Skin epidermis (tissue), 12 donors: ENCODE results near the gene BST1.
"Not testable (repeated sequence)": the region's sequence is repeated elsewhere in the genome, so short reads cannot be mapped to it uniquely, and the experiment has no call there.

Source experiments
- H3K27ac ChIP-seq, 21 experiments: fragments of 200-600 bp; sonication (generic) in 11 of 21; one replicate each; pipeline ENCODE4 v1.5.0; 2020; ENCODE audit warnings: mild to moderate bottlenecking in 3 of 21, inconsistent platforms in 2 of 21, moderate library complexity in 2 of 21
- H3K4me3 ChIP-seq, 7 experiments: fragments of 200-600 bp; sonication (generic) in 2 of 7; one replicate each; pipeline ENCODE4 v1.5.0; 2020; ENCODE audit warnings: inconsistent platforms in 2 of 7, mild to moderate bottlenecking in 2 of 7, moderate library complexity in 1 of 7

Gene BST1

DNA sequence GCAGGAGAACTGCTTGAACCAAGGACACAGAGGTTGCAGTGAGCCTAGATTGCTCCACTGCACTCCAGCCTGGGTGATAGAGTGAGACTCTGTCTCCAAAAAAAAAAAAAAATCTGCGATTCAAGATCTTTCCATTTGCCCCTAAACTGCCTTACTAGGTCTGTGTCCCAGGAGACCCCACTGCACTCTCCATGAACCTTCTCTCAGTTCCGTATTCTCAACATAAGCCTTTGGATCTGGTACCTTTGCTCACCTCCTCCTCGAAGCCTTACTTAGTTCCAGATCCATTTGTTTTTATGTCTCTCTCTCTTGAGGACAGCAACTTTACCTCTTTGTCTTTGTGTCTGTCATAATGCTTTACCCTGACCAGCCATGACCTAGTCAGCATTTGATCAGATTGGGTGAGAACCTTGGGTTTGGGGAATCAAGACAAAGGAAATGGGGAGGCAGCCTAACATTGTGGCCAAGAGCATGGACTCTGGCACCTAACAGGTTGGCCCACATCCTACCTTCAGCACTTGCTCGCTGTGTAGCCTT is 33.7 kb downstream of the BST1 start:
- Histone ChIP-seq H3K4me3 (no peak overlapping the region), H3K27ac (no peak overlapping the region)

DNA sequence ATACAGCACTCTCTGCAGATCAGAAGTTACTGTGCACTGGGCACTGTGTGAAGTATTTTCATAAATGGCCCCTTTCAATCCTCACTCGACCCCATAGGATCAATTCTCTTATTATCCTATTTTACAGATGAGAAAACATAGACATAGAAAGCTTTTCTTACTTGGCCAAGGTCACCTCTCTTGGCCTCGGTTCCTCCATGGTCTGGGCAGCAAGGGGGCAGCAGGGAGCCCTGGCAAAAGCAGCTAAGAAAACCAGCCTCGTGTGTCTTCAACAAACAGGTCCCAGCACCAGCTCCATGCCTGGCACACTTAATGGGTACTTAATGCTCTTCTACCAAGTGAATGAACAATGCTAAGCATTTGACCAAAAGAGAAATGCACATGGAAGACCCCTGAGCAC is 34.4 kb downstream of the BST1 start:
- Histone ChIP-seq H3K27ac (no peak overlapping the region), H3K4me3 (no peak overlapping the region)

DNA sequence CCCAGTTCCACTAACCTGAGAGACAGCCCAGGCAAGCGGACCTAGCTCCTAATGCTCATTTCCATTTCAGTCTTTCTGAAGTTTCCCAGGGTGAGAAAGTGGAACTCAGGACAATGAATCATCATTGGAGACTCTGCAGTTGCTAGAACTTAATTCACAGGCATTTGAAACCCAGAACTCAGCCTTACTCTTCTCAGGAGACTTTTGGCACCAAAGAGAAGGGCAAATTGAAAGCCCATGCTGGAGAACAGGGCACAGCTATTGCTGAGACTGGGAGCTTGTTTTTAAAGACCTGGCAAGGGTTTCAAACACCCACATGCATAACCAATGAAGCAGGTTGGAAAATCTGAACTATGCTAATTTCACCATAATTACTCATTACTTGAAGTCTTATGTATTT is 36.0 kb downstream of the BST1 start:
- no peak overlapping the region for H3K27ac ChIP-seq

DNA sequence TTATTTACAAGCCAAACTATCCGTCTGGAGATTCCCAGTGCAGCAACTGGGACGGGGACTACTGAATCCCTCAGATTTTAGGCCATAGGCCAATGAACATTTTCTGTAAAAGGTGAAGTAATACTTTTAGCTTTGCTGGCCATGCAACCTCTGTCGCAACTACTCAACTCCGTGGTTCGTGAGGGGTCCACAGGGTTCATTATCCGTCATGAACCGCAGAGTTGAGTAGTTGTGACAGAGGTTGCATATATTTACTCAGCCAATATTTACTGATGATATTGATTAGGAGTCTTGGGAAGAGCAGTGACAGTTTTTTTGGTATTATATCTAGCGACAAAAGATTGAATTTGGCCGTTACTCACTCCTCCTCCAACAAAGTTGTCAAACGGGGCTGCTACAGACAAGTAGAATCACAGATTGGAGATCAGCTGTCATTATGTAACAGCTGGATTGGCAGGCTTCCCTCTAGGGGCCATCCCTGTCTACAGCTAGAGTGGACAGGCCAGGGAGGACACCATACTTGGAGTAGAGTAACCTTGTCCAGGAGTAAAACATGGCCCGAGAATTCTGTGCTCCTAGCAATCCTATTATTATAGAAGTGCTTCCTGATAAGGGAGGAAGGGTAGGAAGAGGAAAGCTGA is 38.0 kb downstream of the BST1 start:
- Histone ChIP-seq H3K4me3 (no peak overlapping the region), H3K27ac (no peak overlapping the region)

More for the DNA sequence above, 36.0 kb downstream of the BST1 start:
- H3K4me3 ChIP-seq = no peak overlapping the region

DNA sequence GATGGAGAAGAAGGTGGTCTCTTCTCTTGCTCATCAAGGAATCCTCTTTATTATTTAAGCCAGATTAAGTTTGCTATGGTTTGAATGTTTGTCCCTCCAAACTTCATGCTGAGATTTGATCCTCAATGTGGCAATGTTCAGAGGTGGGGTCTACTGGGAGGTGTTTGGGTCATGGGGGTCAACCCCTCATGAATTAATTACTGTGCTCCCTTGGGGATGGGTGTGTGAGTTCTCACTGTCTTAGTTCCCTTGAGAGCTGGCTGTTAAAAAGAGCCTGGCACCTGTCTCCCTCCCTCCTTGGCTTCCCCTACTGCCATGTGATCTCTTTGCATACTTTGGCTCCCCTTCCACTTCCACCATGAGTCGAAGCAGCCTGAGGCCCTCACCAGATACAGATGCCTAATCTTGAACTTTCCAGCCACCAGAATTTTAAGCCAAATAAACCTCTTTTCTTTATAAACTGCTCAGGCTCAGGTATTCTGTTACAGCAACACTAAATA is 39.3 kb downstream of the BST1 start:
- no peak overlapping the region for H3K4me3 ChIP-seq
- H3K27ac ChIP-seq = no peak overlapping the region

DNA sequence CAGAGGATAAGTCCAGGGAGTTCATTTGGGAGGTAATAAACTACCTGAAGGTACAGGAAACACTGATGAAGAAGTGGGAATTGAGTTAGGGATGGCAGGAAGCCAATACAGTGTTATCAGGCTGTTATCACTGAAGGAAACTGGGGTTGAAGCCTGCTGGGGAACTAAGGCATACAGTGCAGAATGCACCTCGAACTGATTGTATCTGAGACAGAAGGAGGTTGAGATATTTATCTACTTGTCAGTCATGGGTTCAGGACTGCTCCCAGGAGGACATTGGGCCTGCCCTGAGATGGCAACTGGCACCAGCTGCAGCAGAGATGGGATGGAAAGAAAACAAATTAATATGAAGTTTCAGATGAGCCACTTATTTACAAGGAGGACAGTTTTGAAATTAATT is 39.8 kb downstream of the BST1 start:
- Histone ChIP-seq H3K27ac (no peak overlapping the region), H3K4me3 (no peak overlapping the region)

DNA sequence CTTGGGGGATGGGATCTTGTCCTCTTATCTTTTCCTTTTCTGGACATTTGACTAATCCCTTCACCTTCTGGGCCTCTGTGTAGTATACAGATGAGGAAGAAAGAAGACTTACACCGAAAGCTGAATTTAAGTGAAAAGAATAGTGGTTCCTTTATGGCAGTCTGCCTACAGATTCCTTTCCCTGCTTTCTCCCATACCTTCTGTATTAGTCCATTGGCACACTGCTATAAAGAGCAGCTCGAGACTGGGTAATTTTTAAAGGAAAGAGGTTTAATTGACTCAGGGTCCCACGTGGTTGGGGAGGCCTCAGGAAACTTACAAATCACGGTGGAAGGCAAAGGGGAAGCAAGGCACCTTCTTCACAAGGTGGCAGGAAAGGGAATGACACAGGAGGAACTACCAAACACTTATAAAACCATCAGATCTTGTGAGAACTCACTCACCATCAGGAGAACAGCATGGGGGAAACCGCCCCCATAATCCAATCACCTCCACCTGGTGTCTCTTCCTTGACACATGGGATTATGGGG is 41.2 kb downstream of the BST1 start:
- no peak overlapping the region for H3K27ac ChIP-seq
- H3K4me3 ChIP-seq = no peak overlapping the region

DNA sequence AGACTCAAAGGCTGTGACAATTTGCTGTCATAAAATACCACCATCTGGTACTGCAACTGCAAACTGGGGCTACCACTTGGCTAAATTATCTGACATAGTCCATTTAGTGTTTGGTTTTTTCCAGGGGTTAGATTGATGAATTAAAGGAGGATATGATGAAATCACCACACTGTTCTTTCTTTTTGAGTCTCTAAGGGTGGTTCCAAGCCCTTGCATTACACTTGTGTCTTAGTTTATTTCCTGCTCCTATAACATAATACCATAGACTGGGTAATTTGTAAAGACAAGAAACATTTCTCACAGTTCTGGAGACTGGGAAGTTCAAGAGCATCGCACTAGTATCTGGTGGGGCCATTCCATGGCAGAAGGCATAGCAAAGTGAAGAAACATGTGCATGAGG is 43.2 kb downstream of the BST1 start:
- Histone ChIP-seq H3K27ac (no peak overlapping the region), H3K4me3 (no peak overlapping the region)

DNA sequence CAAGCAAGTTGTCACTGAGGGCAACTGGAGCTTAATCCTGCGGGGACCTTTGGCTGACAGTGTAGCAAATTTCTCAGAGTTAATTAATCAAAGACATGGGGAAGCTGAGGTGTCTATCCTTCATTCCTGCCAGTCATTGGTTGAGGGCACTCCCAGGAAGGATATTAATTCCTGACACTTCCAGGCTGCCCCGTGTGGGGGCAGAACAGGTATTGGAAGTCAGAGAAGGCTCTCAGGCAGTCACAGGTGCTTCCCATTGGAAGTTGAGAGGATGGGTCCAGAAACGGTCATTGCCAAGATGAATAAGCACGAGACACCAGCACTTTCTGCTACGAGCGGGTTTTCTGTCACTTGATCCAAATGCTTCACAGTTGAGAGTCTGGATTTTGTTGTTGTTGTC is 46.1 kb downstream of the BST1 start:
- H3K27ac ChIP-seq = no peak overlapping the region
- no peak overlapping the region for H3K4me3 ChIP-seq

DNA sequence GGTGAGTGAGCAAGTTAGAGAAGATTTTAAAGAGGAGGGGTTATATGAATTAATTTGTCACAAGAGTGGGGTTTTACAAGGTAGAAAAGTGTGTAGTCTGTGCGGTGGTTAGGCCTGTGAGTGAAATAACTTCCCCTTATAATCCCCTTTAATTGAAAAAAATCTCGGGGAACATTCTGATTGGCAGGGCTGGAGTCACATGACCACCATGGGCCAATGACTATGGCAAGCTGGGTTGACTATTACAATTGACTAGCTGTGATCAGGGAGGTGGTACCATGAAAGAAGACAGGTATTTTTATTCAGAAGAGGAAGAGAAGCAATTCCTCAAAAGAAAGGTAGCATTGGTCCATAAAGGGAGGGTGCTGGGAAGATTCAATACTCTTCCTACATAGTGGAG is 48.3 kb downstream of the BST1 start:
- no peak overlapping the region for H3K4me3 ChIP-seq
- no peak overlapping the region for H3K27ac ChIP-seq

DNA sequence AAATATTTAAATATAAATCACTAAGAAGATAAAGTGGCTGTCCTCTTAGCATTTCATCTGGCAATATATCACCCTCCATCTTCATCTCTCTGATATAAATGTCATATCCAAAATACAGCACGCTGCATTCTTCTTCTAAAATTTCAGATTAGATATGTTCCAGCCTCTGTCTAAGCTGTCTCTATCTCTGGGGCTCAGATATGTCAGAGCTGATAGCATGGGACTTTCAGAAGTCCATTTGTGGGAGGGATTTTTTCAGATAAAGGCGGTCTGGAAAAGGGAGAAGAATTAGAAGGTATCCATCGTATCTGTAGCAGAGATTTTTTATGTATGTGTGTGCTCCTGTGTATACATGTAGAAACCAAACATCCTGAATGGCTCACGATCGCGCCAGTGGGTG is 50.2 kb downstream of the BST1 start:
- no peak overlapping the region for H3K27ac ChIP-seq
- no peak overlapping the region for H3K4me3 ChIP-seq

DNA sequence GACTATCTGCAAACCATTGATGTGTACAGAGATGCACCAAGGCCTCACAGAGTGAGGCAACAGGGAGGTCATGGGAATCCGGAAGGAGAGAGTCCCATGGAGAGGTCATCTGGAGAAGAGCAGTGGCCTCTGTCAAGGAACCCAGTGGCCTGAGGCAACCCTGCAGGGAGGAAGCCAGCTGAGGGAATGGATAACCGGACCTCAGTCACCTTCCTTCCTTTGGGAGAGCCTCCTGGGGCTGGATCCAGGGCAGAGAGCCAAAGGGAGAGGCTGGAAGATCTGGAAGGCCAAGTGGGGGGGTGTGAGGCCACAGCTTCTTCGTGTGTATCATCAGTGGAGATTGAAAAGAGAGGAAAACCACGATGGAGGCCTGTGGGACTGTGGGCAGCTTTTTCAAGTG is 50.9 kb downstream of the BST1 start:
- no peak overlapping the region for H3K27ac ChIP-seq
- no peak overlapping the region for H3K4me3 ChIP-seq

DNA sequence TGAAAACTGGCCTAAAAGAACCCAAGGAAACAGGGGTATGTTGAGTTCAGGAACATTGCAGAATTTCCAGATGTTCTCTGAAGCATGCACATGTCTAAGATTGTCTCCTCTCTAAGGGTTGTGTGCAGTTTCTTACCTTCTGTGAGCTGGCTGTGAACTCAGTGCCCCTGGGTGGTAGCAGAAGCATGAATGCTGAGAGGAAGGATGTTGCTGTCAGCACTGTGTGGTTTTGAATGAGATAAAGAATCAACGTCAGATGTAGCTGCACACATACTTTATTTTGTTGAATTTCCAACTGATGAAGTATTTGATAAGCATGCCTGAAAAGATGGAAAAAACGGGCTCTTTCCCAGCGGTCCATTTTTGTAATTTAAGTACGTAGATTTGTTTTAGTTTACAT is 51.5 kb downstream of the BST1 start:
- Histone ChIP-seq H3K27ac (no peak overlapping the region), H3K4me3 (no peak overlapping the region)

DNA sequence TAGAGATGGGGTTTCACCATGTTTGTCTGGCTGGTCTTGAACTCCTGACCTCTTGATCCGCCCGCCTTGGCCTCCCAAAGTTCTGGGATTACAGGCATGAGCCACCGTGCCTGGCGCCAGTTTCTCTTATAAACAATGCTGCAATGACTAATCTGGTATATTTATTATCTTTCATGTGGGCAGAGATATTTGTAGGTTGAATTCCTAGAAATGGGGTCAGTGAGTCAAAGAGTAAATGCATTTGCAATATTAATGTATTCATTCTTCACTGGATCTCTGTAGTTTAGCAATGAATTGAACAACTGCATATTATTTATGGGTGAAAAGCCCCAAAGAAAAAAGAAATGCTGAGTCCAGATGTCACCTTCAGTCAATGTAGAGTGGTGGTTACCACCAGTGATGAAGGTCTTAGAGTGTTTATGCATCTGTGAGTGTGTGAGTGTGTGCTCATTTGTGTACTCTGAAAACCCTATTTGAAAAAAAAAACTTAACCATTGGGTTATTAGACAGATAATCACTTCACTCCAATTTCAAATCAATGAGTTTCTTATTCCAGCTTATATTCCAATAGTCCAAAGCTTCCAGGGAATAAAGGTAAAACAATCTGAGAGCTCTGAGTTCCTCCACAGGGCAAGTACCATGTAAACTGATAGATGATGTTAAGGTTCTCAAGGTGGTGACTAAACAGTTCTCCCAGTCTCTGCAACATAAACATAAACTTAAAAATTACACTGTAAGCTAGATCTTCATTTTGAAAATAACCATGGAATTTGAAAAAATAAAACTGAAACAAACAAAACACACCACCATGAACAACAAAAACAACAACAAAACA is 52.7 kb downstream of the BST1 start:
- Histone ChIP-seq H3K27ac (no peak overlapping the region), H3K4me3 (no peak overlapping the region)

DNA sequence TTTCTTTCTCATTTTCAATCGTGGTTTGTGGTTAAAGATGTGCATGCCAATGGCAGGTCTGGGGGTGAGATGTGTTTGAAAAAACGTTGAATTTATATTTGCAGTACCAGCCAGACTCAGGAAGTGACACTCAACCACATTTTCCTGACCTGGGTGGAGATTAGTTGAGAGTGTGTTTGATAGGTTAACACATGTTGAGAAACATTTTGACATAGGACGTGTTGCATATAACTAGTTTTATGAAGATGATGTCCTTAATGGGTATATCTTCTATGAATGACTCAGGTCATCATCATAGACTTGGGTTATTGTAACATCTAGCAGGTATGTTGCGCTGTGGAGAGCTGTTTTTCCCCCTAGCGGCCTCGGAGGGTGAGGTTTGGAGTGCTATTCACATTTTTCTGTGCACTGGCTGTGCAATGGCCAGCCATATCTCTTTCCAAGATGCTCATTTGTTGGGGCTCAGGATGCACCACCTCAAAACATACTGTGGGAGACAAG is 53.5 kb downstream of the BST1 start:
- no peak overlapping the region for H3K4me3 ChIP-seq
- H3K27ac ChIP-seq = peak overlapping the region in 1 of 21 experiments; percentile 26

DNA sequence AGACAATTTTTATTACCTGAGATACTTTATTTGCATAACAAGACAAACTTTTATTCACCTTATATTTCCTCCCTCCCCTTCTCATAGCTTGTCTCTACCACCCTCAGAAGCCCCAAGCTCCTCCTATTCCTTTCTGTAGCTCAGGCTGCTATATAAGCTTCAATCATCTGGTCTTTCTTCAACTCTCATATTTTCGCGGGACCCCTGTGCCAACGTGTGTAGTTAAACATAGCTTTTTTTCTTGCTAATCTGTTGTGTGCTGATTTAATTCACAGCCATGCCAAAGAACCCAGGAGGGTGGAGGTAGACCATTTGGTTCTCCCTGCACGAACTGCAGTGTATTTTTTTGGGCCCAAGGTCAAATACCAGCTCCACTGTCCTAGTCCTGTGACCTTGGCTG is 54.2 kb downstream of the BST1 start:
- no peak overlapping the region for H3K4me3 ChIP-seq
- H3K27ac ChIP-seq = no peak overlapping the region

DNA sequence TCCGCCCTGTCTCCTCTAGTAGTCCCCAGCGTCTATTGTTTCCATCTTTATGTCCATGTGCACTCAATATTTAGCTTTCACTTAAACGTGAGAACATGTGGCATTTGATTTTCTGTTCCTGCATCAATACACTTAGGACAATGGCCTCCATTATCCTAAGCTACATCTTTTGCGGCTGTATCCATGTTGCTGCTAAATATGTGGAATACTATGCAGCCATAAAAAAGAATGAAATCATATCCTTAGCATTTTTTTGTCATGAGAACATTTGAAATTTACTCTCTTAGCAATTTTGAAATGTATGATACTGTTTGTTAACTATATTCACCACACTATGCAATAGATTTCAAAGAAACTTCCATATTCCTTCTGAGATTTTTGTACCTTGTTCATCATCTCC is 55.4 kb downstream of the BST1 start:
- Histone ChIP-seq H3K4me3 (no peak overlapping the region), H3K27ac (no peak overlapping the region)

DNA sequence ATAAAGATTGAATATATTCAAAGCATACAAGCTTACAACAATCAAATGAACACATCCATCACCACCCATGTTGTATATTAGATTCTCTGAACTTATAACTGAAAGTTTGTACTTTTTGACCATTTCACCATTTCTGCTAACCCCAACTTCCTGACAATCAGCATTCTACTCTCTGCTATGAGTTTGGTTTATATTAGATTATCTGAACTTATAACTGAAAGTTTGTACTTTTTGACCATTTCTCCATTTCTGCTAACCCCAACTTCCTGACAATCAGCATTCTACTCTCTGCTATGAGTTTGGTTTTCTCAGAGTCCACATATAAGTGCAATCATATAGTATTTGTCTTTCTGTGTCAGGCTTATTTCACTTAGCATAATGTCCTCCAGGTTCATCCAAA is 59.6 kb downstream of the BST1 start:
- not testable (repeated sequence) for H3K4me3 ChIP-seq, H3K27ac ChIP-seq

DNA sequence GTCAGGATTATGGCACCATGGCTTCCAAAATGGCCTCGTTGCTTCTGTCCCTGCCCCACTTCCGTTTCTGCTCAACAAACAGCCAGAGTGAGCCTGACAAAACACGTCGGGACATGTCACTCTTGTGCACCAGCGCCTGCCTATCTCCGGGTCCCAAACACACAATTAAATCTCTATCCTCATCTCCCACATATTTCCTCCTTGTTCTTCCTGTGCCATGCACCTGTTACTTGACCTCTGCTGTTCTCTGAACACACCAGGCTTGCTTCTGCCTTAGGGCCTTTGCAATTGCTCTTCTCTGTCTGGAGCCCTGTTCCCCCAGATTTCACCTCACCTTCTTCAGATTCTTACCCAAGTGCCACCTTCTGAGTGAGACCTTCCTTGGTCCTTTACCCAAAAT is 62.5 kb downstream of the BST1 start:
- no peak overlapping the region for H3K27ac ChIP-seq
- H3K4me3 ChIP-seq = no peak overlapping the region

DNA sequence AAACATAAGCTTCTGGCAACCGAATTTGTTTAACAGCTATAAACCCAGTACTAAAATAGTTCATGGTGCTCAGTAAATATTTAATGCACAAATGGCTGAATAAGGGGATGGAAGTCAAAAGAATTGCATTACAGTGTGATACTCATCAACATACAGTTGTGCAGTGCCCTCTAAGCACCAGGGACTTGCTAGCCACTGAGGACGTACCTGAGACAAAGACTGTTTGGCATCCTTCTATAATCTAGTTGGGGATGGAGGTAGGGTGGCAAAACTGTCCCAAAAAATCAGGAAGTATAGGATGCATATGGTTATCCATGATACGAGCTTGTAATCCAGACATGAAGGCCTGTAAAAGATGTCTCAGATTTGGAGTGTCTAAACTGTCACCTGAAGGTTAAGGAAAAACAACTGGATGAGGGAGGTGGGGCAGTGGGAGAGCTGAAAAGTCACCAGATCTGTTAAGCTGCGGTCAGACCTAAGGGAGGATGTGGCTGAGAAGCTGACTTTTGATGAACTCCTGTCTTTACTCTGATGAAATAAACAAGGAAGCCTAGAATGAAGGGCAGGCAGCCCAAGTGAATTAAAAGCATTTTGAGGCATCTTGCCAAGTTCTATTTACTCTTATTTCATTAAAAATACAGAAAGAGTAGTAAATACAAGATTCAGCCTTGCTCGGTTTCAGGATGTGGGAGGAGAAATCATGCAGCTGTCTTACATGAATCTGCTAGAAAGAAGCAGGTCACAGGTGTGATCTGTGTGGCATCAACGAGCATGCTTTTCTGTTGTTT is 63.2 kb downstream of the BST1 start:
- H3K27ac ChIP-seq = no peak overlapping the region

More for the DNA sequence above, 63.2 kb downstream of the BST1 start:
- no peak overlapping the region for H3K4me3 ChIP-seq
